Trophoblast cell (in vitro differentiated cells and primary cell): ENCODE measurements around the gene KRT79.
A peak's percentile ranks its signal among the peaks of the same experiment; 100 is the strongest.

ENCODE experiments used
- DNase-seq, 2 donors: peaks; one replicate each; pipeline ENCODE4 v3.0.0-alpha.2; 2016
- H2AFZ ChIP-seq: 2 replicates; pipeline ENCODE4 v1.6.1; 2013; ENCODE audit warnings: low read length, moderate library complexity, mild to moderate bottlenecking; ENCODE audit not compliant: insufficient read depth, poor library complexity
- H2AK5ac ChIP-seq: 2 replicates; pipeline ENCODE4 v1.6.1; 2013; ENCODE audit warnings: mild to moderate bottlenecking, low read length
- H2BK120ac ChIP-seq: 2 replicates; pipeline ENCODE4 v1.6.1; 2013; ENCODE audit warnings: low read length, mild to moderate bottlenecking, moderate library complexity; ENCODE audit not compliant: insufficient read depth, poor library complexity
- H2BK12ac ChIP-seq: 2 replicates; pipeline ENCODE4 v1.6.1; 2013; ENCODE audit warnings: mild to moderate bottlenecking, low read length, moderate library complexity
- H2BK5ac ChIP-seq: 2 replicates; pipeline ENCODE4 v1.6.1; 2013; ENCODE audit warnings: low read length, low read depth, moderate library complexity, mild to moderate bottlenecking; ENCODE audit not compliant: poor library complexity
- H3K14ac ChIP-seq: 2 replicates; pipeline ENCODE4 v1.6.1; 2013; ENCODE audit warnings: mild to moderate bottlenecking, low read length
- H3K18ac ChIP-seq: 2 replicates; pipeline ENCODE4 v1.6.1; 2013; ENCODE audit warnings: mild to moderate bottlenecking, low read length
- H3K23ac ChIP-seq: 2 replicates; pipeline ENCODE4 v1.6.1; 2013; ENCODE audit warnings: low read length
- H3K27ac ChIP-seq: 2 replicates; pipeline ENCODE4 v1.5.1; 2013; ENCODE audit warnings: low read depth, mild to moderate bottlenecking, inconsistent platforms, low read length, moderate library complexity
- H3K27me3 ChIP-seq: 2 replicates; pipeline ENCODE4 v1.6.1; 2013; ENCODE audit warnings: inconsistent platforms, mild to moderate bottlenecking, low read length, moderate library complexity; ENCODE audit not compliant: insufficient read depth
- H3K36me3 ChIP-seq, 2 experiments: 1 replicate in 1 of 2; 2 replicates in 1 of 2; pipeline ENCODE4 v1.6.1; 2013; ENCODE audit warnings: low read length in 2 of 2, mild to moderate bottlenecking in 2 of 2, moderate library complexity in 1 of 2; ENCODE audit not compliant: insufficient read depth in 2 of 2, control insufficient read depth in 1 of 2
- H3K4ac ChIP-seq: 2 replicates; pipeline ENCODE4 v1.6.1; 2013; ENCODE audit warnings: low read depth, mild to moderate bottlenecking, low read length, moderate library complexity
- H3K4me1 ChIP-seq, 2 experiments: 1 replicate in 1 of 2; 2 replicates in 1 of 2; pipeline ENCODE4 v1.6.1; 2013; ENCODE audit warnings: low read length in 2 of 2, mild to moderate bottlenecking in 2 of 2, moderate library complexity in 1 of 2; ENCODE audit not compliant: insufficient read depth in 2 of 2, control insufficient read depth in 1 of 2
- H3K4me2 ChIP-seq: 2 replicates; pipeline ENCODE4 v1.6.1; 2013; ENCODE audit warnings: inconsistent platforms, mild to moderate bottlenecking, low read length, moderate library complexity
- H3K4me3 ChIP-seq: 2 replicates; pipeline ENCODE4 v1.5.1; 2013; ENCODE audit warnings: mild to moderate bottlenecking, low read depth, low read length, inconsistent platforms
- H3K79me1 ChIP-seq: one replicate; pipeline ENCODE4 v1.6.1; 2013; ENCODE audit warnings: low read length
- H3K79me2 ChIP-seq: 2 replicates; pipeline ENCODE4 v1.6.1; 2013; ENCODE audit warnings: low read length, mild to moderate bottlenecking; ENCODE audit not compliant: control insufficient read depth, insufficient read depth, poor library complexity
- H3K9ac ChIP-seq: 2 replicates; pipeline ENCODE4 v1.6.1; 2013; ENCODE audit warnings: mild to moderate bottlenecking, low read length
- H3K9me3 ChIP-seq: 2 replicates; pipeline ENCODE4 v1.6.1; 2013; ENCODE audit warnings: low read depth, mild to moderate bottlenecking, control low read depth, inconsistent platforms, low read length; ENCODE audit not compliant: insufficient read depth
- H4K12ac ChIP-seq: 2 replicates; pipeline ENCODE4 v1.6.1; 2013; ENCODE audit warnings: low read depth, mild to moderate bottlenecking, low read length, moderate library complexity
- H4K8ac ChIP-seq: 2 replicates; pipeline ENCODE4 v1.6.1; 2013; ENCODE audit warnings: low read depth, mild to moderate bottlenecking, low read length, moderate library complexity
- H4K91ac ChIP-seq: one replicate; pipeline ENCODE4 v1.6.1; 2013; ENCODE audit warnings: low read depth, mild to moderate bottlenecking, low read length, moderate library complexity
- WGBS: extraction: QIAGEN DNeasy Blood & Tissue Kit; methylation state at CpG from one replicate; pipeline ENCODE4 v1.1.7; 2013; ENCODE audit warnings: missing lambda C conversion rate; ENCODE audit not compliant: insufficient read length, insufficient coverage; ENCODE audit errors: extremely low coverage; 5-methylcytosine and 5-hydroxymethylcytosine counted together

The KRT79 gene

DNA sequence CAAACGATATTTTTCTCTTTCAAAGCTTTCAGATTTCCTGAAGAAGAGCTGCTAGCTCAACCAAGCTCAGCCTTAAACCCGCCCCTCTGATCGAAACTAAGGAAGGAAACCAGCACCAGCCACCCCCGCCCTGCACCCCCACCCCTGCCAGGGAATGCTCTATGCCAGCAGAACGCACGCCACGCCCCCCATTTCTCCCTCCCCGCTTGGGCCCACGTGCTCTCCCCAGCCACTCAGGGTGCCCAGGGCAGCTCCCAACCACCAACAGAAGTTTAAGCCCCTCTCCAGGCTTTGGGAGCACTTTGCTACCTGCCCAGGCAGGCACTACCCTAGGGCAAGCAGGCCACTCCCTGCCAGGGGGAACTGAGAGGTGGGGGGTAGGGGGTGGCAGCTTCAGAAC is 33.5 kb upstream of the KRT79 start:
- no peak overlapping the region for H3K4me3 ChIP-seq
- H4K12ac ChIP-seq = no peak overlapping the region
- H3K14ac ChIP-seq = no peak overlapping the region
- no peak overlapping the region for H4K8ac ChIP-seq
- peaks cover 19% of the 10 kb centered on the region for H3K79me1 ChIP-seq
- H2AK5ac ChIP-seq = no peak overlapping the region
- DNase-seq = no peak
- H2BK120ac ChIP-seq = no peak overlapping the region
- H3K23ac ChIP-seq = no peak overlapping the region
- peaks cover 1% of the 10 kb centered on the region for H3K9me3 ChIP-seq
- H3K18ac ChIP-seq = no peak overlapping the region
- H4K91ac ChIP-seq = no peak overlapping the region
- H3K27ac ChIP-seq = no peak overlapping the region
- H2BK12ac ChIP-seq = no peak overlapping the region
- H3K4me1 ChIP-seq = peaks cover 25 to 27% of the 10 kb centered on the region in 2 experiments
- H2AFZ ChIP-seq = no peak overlapping the region
- no peak overlapping the region for H3K4ac ChIP-seq
- H3K9ac ChIP-seq = no peak overlapping the region
- H2BK5ac ChIP-seq = no peak overlapping the region
- H3K27me3 ChIP-seq = no peaks in the 10 kb centered on the region
- no CpG with 5 or more reads among the region's 9 CpGs for WGBS
- H3K4me2 ChIP-seq = no peak overlapping the region
- H3K79me2 ChIP-seq = peaks cover 2% of the 10 kb centered on the region
- no peaks in the 10 kb centered on the region for H3K36me3 ChIP-seq

DNA sequence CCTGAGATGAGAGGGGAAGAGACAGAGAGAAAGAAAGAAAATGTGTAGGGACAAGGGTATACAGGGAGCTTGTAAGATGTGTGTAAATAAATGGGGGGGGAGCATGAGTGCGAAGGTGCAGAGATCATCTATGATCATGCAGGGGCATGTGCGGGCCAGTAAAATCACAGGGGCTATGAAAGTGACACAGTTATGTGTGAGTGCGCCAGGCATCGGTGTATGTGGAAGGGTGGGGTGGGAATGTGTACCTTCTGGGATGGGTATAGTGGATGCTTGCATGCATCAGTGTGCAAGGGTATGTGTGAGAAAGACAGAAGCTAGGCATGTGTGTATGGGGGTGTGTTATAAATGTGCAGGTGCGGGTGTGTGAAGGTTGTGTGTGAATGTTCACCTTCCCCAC is 33.0 kb upstream of the KRT79 start:
- Histone ChIP-seq H3K9me3 (peaks cover 1% of the 10 kb centered on the region), H3K4me3 (no peak overlapping the region), H3K4ac (no peak overlapping the region), H2BK5ac (no peak overlapping the region), H3K18ac (no peak overlapping the region), H2BK120ac (no peak overlapping the region), H3K14ac (no peak overlapping the region), H3K27ac (no peak overlapping the region), H3K36me3 (no peaks in the 10 kb centered on the region), H3K79me2 (peaks cover 2% of the 10 kb centered on the region), H3K4me2 (no peak overlapping the region), H3K23ac (no peak overlapping the region), H4K12ac (no peak overlapping the region), H3K4me1 (peaks cover 24 to 25% of the 10 kb centered on the region in 2 experiments), H2AK5ac (no peak overlapping the region), H3K9ac (no peak overlapping the region), H4K91ac (no peak overlapping the region), H4K8ac (no peak overlapping the region), H3K27me3 (no peaks in the 10 kb centered on the region), H3K79me1 (peaks cover 18% of the 10 kb centered on the region), H2AFZ (no peak overlapping the region), H2BK12ac (no peak overlapping the region)
- WGBS = no CpG with 5 or more reads among the region's 5 CpGs
- DNase-seq = no peak

- Histone ChIP-seq H2BK120ac (no peak overlapping the region), H3K9me3 (peaks cover 1% of the 10 kb centered on the region), H3K79me1 (peaks cover 2% of the 10 kb centered on the region), H4K8ac (no peak overlapping the region), H3K4me2 (no peak overlapping the region), H3K23ac (no peak overlapping the region), H2AFZ (no peak overlapping the region), H2AK5ac (no peak overlapping the region), H3K79me2 (no peaks in the 10 kb centered on the region), H3K4me1 (peaks cover 6 to 7% of the 10 kb centered on the region in 2 experiments), H3K4ac (no peak overlapping the region), H3K18ac (no peak overlapping the region), H4K12ac (no peak overlapping the region), H3K27ac (no peak overlapping the region), H3K14ac (no peak overlapping the region), H4K91ac (no peak overlapping the region), H3K27me3 (no peaks in the 10 kb centered on the region), H2BK12ac (no peak overlapping the region), H3K9ac (no peak overlapping the region), H3K36me3 (no peaks in the 10 kb centered on the region), H3K4me3 (no peak overlapping the region), H2BK5ac (no peak overlapping the region)
- peak; percentile 79 to 87 for DNase-seq
- no CpG with 5 or more reads among the region's 10 CpGs for WGBS
Measured at GRCh38 chr12:52865090-52865944, 31.2 kb upstream of the KRT79 start.

GRCh38 chr12:52862023-52862422 is 27.9 kb upstream of the KRT79 start:
- Histone ChIP-seq H3K27ac (no peak overlapping the region), H3K4me2 (no peak overlapping the region), H4K91ac (no peak overlapping the region), H3K79me2 (no peaks in the 10 kb centered on the region), H2BK5ac (no peak overlapping the region), H3K27me3 (no peaks in the 10 kb centered on the region), H2AFZ (no peak overlapping the region), H3K79me1 (no peaks in the 10 kb centered on the region), H3K9me3 (no peaks in the 10 kb centered on the region), H2AK5ac (no peak overlapping the region), H3K36me3 (no peaks in the 10 kb centered on the region), H4K12ac (no peak overlapping the region), H3K23ac (no peak overlapping the region), H3K4me3 (no peak overlapping the region), H3K14ac (no peak overlapping the region), H3K4ac (no peak overlapping the region), H3K4me1 (no peaks in the 10 kb centered on the region), H3K18ac (no peak overlapping the region), H2BK12ac (no peak overlapping the region), H4K8ac (no peak overlapping the region), H3K9ac (no peak overlapping the region), H2BK120ac (no peak overlapping the region)
- no CpG with 5 or more reads among the region's 2 CpGs for WGBS
- DNase-seq = peak in 1 of 2 donors; percentile 16
